Stimulated activated naive CD8-positive, alpha-beta T cell treated with anti-CD3 and anti-CD28 coated beads, Interleukin-15, amount 100 ng/mL, for 72 hours (primary cell): ENCODE results near the gene ATG3.
"Not testable (repeated sequence)": the region's sequence is repeated elsewhere in the genome, so short reads cannot be mapped to it uniquely, and the experiment has no call there.

Source experiments
- ATAC-seq: fragments of 150-1000 bp; cut with Tn5 transposase; 2 replicates; pipeline ENCODE4 v1.10.0; 2021; ENCODE audit warnings: mild to moderate bottlenecking, moderate library complexity
- DNase-seq, 2 donors: peaks; one replicate each; pipeline ENCODE4 v3.0.0; 2021 to 2022
- H3K27ac Mint-ChIP-seq, 2 donors: one replicate each; pipeline ENCODE4 v1.8.0; 2022; ENCODE audit warnings: mild to moderate bottlenecking in 2 of 2, mixed read lengths in 2 of 2, moderate library complexity in 2 of 2
- H3K27me3 Mint-ChIP-seq: one replicate; pipeline ENCODE4 v1.8.0; 2022; ENCODE audit warnings: mixed read lengths
- H3K4me1 Mint-ChIP-seq: one replicate; pipeline ENCODE4 v1.8.0; 2022; ENCODE audit warnings: mild to moderate bottlenecking, mixed read lengths
- H3K4me3 Mint-ChIP-seq, 2 donors: one replicate each; pipeline ENCODE4 v1.8.0; 2022; ENCODE audit warnings: mild to moderate bottlenecking in 2 of 2, mixed read lengths in 2 of 2, moderate library complexity in 1 of 2
- H3K9me3 Mint-ChIP-seq, 2 donors: one replicate each; pipeline ENCODE4 v1.8.0; 2022; ENCODE audit warnings: mixed read lengths in 2 of 2

The ATG3 gene

DNA sequence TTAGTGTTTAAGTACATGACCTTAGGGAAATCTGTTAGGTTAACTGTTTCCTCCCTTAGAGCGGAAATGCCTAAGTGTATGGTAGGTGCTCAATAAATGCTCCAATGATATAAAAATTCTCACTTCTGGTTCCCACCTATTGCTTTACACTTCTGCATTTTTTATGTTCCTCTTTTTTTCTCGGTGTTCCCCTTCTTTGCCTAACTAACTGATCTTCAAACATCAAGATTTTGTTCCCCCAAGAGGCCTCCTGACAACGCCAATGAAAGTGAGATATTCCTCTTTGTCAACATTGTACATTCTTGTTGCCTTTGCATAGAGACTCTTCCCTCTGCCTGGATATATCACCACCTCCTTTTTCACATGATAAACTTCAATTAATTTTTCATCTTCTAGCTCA is 17.5 kb upstream of the ATG3 start:
- no peaks in the 10 kb centered on the region for H3K27me3 Mint-ChIP-seq
- H3K9me3 Mint-ChIP-seq = no peaks in the 10 kb centered on the region
- no peak for DNase-seq
- no peak overlapping the region for H3K4me3 Mint-ChIP-seq
- no peak overlapping the region for H3K27ac Mint-ChIP-seq
- H3K4me1 Mint-ChIP-seq = no peaks in the 10 kb centered on the region
- no peak for ATAC-seq

DNA sequence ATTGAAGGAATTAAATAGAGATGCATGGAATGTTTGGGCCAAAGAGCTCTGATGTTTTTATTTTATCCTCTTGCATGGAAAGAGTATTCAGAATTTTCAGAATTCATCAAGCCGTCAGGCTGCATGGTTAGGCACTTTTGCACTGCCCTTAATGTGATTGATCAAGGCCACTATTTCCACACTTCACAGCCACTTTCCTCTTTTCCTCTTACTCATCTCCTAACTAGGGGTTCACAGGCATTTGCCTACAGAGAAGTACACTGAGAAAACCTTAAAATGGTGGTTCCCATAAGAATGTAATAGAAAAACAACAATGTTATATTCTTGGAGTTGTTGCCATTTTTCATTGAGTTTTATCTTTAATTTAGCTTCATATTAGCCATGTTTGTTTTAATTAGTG is 10.9 kb upstream of the ATG3 start:
- no peaks in the 10 kb centered on the region for H3K9me3 Mint-ChIP-seq
- H3K4me1 Mint-ChIP-seq = no peaks in the 10 kb centered on the region
- no peak overlapping the region for H3K27ac Mint-ChIP-seq
- H3K4me3 Mint-ChIP-seq = no peak overlapping the region
- DNase-seq (no peak), ATAC-seq (no peak)
- H3K27me3 Mint-ChIP-seq = no peaks in the 10 kb centered on the region

DNA sequence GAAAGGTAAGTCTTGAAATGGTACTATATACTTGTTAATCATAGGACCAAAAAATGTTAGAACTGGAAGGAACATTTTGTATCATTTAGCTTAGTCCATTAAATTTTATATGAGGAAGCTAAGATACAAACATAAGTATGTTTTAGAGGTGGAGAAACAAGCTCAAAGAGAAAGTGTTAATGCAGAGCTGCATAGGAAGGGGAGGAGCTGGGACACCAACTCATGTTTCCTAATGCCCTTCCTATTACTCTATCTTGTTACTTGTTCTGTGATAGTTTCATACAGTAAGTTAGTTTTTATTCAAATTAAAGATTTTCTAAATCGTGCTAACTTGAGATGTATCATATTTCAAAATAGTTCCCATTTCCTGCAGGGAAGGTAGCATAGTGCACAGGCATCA is 7.5 kb upstream of the ATG3 start:
- H3K9me3 Mint-ChIP-seq = no peaks in the 10 kb centered on the region
- no peak overlapping the region for H3K4me3 Mint-ChIP-seq
- DNase-seq = no peak
- no peaks in the 10 kb centered on the region for H3K27me3 Mint-ChIP-seq
- no peaks in the 10 kb centered on the region for H3K4me1 Mint-ChIP-seq
- H3K27ac Mint-ChIP-seq = no peak overlapping the region
- no peak for ATAC-seq

DNA sequence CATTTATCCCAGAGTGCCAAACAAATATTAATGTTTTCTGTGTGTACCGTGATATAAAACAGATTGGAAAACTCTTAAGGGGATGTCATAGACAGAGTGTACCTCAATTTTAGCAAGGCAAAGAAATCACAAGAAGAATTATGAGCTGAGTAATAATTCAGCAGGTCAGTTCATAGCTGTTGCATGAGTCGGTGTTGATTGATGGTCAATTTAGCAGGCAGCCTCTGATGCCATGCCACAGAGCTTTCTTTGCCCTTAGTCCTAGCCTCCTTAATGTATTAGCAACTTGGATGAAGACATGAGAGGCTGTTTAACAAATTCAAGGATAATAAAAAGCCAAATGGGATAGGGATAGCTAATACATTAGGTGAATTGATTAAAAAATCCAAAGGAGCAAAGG is 6.9 kb upstream of the ATG3 start:
- Mint-ChIP-seq H3K9me3 (no peaks in the 10 kb centered on the region), H3K27me3 (no peaks in the 10 kb centered on the region), H3K4me3 (no peak overlapping the region), H3K4me1 (no peaks in the 10 kb centered on the region), H3K27ac (no peak overlapping the region)
- ATAC-seq (no peak), DNase-seq (no peak)

DNA sequence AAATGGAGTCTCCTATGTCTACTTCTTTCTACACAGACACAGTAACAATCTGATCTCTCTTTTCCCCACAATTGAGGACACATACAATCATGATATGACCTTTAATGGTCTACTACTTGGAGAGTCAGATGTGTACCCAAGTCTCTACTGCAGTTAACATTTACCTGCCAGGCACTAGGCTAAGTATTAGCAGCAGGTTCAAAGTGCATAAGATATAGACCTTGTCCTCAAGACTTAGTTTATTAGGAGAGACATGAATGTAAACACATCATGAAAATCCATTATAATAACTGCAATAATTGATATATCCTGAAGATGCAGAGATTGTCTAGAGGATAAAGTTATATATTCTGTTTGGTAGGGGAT is 3.2 kb upstream of the ATG3 start:
- Mint-ChIP-seq H3K27me3 (no peaks in the 10 kb centered on the region), H3K9me3 (no peaks in the 10 kb centered on the region), H3K4me1 (peaks cover 5% of the 10 kb centered on the region), H3K4me3 (no peak overlapping the region), H3K27ac (no peak overlapping the region)
- no peak for ATAC-seq
- DNase-seq = no peak

DNA sequence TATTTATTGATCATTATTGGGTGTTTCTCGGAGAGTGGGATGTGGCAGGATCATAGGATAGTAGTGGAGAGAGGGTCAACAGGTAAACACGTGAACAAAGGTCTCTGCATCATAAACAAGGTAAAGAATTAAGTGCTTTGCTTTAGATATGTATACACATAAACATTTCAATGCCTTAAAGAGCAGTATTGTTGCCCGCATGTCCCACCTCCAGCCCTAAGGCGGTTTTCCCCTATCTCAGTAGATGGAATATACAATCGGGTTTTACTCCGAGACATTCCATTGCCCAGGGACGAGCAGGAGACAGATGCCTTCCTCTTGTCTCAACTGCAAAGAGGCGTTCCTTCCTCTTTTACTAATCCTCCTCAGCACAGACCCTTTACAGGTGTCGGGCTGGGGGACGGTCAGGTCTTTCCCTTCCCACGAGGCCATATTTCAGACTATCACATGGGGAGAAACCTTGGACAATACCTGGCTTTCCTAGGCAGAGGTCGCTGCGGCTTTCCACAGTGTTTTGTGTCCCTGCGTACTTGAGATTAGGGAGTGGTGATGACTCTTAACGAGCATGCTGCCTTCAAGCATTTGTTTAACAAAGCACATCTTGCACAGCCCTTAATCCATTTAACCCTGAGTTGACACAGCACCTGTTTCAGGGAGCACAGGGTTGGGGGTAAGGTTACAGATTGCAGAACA is 2.6 kb upstream of the ATG3 start:
- H3K27ac Mint-ChIP-seq = not testable (repeated sequence)
- peaks cover 10% of the 10 kb centered on the region for H3K4me1 Mint-ChIP-seq

DNA sequence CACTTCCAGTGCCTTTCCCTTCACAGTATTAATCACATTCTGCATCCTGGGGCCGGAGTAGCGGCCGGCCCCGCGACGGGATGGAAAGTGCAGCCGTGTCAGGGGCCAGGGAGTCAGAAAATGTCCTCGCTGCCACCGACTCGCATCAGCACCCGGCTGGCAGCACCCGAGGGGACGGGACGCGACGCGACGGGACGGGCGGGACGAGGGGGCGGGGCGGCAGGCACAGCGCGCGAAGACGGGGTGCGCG is 353 bp downstream of the ATG3 start:
- no peaks in the 10 kb centered on the region for H3K27me3 Mint-ChIP-seq

More for the DNA sequence above, 2.6 kb upstream of the ATG3 start:
- H3K27me3 Mint-ChIP-seq, ATAC-seq, DNase-seq, H3K9me3 Mint-ChIP-seq, H3K4me3 Mint-ChIP-seq: not testable (repeated sequence)

DNA sequence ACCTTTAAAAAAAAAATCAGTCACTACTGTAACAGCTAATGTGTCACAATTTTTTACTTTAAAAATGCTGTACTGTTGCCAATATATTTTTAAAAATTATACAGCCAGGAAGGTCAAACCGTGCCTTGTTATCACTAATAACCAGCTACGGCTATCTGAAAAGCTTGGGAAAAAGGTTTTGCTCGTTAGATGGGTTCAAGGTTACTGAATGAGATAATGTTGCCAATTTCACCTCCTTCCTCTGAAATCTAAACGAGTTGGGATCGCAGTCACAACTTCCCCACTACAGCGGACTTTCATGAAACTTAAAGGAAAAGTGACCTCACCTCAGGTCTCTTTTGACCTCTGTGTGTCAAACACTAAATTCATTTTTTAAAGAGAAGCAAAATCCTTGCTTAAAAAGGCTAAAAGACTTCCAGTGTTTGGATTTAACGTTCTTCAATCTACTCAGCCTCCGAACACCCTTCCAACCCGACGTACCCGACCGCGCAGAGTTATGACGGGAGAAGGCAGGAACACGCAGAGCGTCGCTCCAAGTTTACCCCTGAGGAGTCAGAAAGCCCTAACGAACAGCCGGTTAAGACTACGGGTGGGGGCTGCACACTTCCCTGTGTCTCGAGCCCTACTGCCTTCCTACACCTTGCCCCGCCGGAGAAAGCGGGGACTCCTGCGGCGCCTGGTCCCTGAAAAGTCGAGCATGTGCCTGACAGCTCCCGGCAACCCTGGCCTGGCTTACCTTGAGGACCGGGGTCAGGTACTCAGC is 860 bp downstream of the ATG3 start:
- Mint-ChIP-seq H3K4me1 (peaks cover 30% of the 10 kb centered on the region), H3K4me3 (peak overlapping the region; percentile 91 to 97), H3K27me3 (no peaks in the 10 kb centered on the region), H3K27ac (peak overlapping the region; percentile 92 to 97), H3K9me3 (no peaks in the 10 kb centered on the region)
- ATAC-seq (peak; percentile 54), DNase-seq (peak; percentile 63 to 74)

More for the DNA sequence above, 353 bp downstream of the ATG3 start:
- Mint-ChIP-seq H3K4me3 (peak overlapping the region; percentile 91 to 97), H3K9me3 (no peaks in the 10 kb centered on the region), H3K27ac (peak overlapping the region; percentile 92 to 97), H3K4me1 (peaks cover 27% of the 10 kb centered on the region)
- ATAC-seq = peak; percentile 66
- DNase-seq = no peak

DNA sequence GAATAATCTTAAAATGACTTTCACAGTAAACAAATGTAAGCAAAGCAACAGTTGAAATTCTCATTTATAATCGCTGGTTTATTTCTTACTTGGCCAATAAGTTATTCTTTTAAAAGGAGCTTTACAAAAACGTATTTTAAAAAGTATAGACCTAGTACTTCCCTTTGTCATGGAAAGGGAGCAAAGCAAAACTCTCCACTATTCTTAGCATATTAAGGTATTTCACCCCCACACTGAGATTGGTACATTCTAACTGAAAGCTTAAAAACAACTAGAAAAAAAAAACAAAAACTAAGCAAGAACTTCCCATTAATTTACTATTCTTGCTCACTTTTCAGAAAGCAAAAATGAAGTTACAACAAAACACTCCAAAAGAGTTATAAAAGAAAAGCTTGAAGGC is 1.5 kb downstream of the ATG3 start:
- Mint-ChIP-seq H3K27me3 (no peaks in the 10 kb centered on the region), H3K4me3 (peak overlapping the region; percentile 91 to 97), H3K4me1 (peaks cover 36% of the 10 kb centered on the region), H3K9me3 (no peaks in the 10 kb centered on the region), H3K27ac (peak overlapping the region; percentile 27 to 81)
- ATAC-seq = no peak
- DNase-seq = no peak

DNA sequence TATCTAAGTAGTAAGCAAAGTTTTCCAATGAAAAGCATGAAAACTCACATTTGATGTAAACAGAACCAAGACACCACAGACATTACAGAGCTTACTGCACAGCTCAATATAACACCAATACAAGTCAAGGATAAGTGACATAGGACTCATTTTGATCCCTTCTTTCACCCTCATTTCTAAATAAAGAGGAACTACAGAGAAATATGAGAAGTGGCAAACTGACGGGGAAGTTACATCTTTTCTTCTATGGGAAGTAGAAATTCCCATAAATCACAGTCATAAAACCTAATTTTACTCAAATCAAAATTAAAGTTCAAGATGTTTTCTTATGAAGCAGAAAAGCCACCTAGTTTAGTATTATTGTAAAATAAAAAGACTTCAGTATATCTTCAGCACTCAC is 3.8 kb downstream of the ATG3 start:
- peaks cover 45% of the 10 kb centered on the region for H3K4me1 Mint-ChIP-seq
- no peaks in the 10 kb centered on the region for H3K9me3 Mint-ChIP-seq
- no peak overlapping the region for H3K4me3 Mint-ChIP-seq
- DNase-seq (no peak), ATAC-seq (no peak)
- no peaks in the 10 kb centered on the region for H3K27me3 Mint-ChIP-seq
- H3K27ac Mint-ChIP-seq = no peak overlapping the region

DNA sequence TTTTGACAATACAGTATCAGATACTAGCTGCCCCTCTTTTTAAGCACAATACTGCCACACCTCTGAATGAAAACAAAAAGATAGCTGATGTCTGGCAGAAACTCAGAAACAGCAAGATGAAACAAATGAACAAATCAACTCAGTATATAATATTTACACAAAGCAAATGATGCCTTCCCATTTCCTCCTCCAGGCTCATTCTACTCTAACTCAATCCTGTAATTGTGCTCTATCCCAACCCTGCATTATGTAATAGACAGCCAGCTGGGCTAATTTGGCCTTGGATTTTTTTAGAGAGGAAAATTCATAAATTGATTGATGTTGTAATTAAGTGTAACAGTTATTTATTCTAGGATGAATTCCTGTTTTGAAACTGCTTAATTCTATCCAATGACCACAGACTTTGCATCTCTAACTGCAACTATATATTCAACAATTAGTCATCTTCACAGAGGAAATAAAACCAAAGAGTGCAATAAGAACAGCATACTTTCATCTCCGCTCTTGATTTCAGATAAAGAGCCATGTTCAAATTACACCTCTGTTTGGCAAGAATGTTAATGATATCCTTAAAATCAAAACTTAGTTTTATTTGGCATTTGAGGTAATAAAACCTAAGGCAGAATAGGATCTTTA is 6.1 kb downstream of the ATG3 start:
- ATAC-seq (peak; percentile 61), DNase-seq (no peak)
- H3K27me3 Mint-ChIP-seq = no peaks in the 10 kb centered on the region
- peak overlapping the region; percentile 41 to 65 for H3K4me3 Mint-ChIP-seq
- H3K27ac Mint-ChIP-seq = peak overlapping the region in 1 of 2 donors; percentile 92
- H3K4me1 Mint-ChIP-seq = peaks cover 45% of the 10 kb centered on the region
- H3K9me3 Mint-ChIP-seq = no peaks in the 10 kb centered on the region

DNA sequence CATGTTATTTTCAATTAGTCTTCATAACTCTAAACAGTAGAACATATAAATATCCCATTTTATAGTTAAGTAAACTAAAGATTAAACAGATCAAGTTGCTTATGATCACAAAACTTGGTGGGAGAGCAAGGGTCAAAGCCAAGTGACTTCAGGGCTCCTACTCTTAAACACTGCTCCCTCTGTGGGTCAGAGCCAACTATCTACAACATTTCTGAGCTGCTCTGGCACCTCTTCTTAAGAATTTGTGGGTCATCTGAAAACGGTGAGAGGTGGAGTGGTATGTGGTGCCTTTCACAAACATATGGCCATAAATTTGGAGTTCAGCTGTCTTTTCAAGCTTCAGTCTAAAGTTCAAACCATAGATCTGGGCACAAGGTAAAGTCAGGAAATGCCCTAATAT is 10.9 kb downstream of the ATG3 start:
- H3K4me3 Mint-ChIP-seq = no peak overlapping the region
- ATAC-seq (no peak), DNase-seq (no peak)
- H3K27ac Mint-ChIP-seq = no peak overlapping the region
- H3K9me3 Mint-ChIP-seq = no peaks in the 10 kb centered on the region
- no peaks in the 10 kb centered on the region for H3K27me3 Mint-ChIP-seq
- H3K4me1 Mint-ChIP-seq = peaks cover 15% of the 10 kb centered on the region

DNA sequence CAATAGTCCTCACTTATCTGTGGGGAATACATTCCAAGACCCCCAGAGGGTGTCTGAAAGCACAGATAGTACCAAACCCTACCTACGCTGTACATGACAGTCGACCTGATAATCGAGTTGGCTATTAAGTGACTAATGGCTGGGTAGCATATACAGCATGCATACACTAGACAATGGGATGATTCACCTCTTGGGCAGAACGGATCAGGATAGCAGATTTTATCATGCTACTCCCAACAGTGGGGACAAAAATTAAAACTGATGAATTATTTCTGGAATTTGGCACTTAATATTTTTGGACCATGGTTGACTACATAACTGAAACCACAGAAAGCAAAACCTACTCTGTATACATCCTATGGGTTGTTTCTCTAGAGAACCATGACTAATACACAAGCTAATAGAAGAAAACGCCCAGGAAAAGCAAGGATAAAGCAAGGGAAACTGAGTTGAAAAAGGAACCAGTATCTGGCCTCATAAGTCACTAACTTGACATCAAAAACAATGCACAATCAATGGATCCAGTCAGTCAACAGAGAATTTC is 15.5 kb downstream of the ATG3 start:
- H3K4me3 Mint-ChIP-seq = no peak overlapping the region
- DNase-seq = no peak
- no peak for ATAC-seq
- no peaks in the 10 kb centered on the region for H3K9me3 Mint-ChIP-seq
- H3K4me1 Mint-ChIP-seq = peaks cover 7% of the 10 kb centered on the region
- no peaks in the 10 kb centered on the region for H3K27me3 Mint-ChIP-seq
- H3K27ac Mint-ChIP-seq = no peak overlapping the region

DNA sequence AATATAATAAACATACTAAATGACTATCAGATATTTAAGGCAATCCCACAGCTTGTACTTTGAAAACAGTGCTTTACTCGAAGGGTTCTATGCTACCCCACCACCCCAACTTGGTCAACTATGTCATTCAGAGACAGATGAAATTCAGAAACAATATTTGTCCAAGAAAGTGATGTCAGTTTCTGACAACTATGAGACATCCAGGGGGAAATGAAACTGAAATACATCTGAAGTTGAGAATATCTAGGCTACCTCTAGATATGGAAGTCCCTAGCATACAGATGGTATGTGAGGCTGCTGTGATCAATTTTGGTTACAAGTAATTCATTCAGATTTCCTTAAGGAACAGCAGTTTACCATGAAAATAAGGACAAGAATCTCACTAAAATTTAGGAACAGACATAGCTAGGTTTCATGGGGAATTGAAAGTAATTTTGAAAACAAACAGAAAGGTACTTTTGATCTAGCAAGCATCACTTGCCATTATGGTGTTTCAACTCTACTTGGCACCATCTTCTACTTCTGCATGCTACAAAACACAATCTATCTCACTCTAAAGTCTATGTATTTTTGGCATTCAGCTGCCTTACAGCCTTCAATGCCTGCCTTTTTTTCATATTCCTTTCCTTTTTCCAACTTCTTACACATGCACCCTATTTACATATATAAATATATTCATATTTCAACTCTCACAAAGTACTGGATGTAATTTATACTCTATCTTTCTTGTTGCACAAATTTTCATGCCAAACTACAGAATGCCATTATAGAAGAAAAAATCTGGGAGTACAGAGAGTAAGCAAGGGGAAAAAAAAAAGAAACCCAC is 21.7 kb downstream of the ATG3 start:
- H3K27ac Mint-ChIP-seq = peak overlapping the region; percentile 42 to 95
- H3K9me3 Mint-ChIP-seq = no peaks in the 10 kb centered on the region
- no peaks in the 10 kb centered on the region for H3K27me3 Mint-ChIP-seq
- H3K4me3 Mint-ChIP-seq = peak overlapping the region in 1 of 2 donors; percentile 38
- ATAC-seq (peak; percentile 96), DNase-seq (no peak)
- peaks cover 39% of the 10 kb centered on the region for H3K4me1 Mint-ChIP-seq

DNA sequence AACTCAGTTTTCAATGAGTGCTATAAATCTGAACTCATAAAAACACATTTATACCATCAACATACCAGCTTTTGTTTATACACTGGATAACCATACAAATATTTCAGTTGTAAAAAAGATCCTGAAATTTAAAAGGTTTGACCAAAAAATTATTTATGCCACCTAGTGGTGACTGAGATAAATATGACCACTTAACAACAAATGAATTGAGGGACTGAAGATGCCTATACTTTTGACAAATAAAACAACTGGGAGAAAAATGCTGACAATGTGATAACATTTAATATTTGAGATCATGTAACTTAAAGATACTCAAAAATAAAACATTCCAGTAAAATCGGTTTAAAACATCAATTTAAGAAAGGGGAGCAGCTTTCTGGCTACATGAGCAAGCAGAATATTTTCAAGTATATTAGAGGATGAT is 30.4 kb downstream of the ATG3 start:
- Mint-ChIP-seq H3K4me3 (no peak overlapping the region), H3K27me3 (no peaks in the 10 kb centered on the region), H3K9me3 (no peaks in the 10 kb centered on the region), H3K27ac (peak overlapping the region in 1 of 2 donors; percentile 73), H3K4me1 (peaks cover 7% of the 10 kb centered on the region)
- DNase-seq (no peak), ATAC-seq (no peak)
